GF-D8 (cell line): ENCODE results near the gene RBM34.
A peak's percentile ranks its signal among the peaks of the same experiment; 100 is the strongest.
"Not testable (repeated sequence)": the region's sequence is repeated elsewhere in the genome, so short reads cannot be mapped to it uniquely, and the experiment has no call there.

Source experiments
- DNase-seq: peaks from one replicate; lab custom pipeline; 2025; lab: John Stamatoyannopoulos, UW

Gene RBM34

GRCh38 chr1:235112297-235113182 lies 48.5 kb downstream of the RBM34 start:
- DNase-seq: no peak

- DNase-seq: no peak
Observed at GRCh38 chr1:235111107-235111506, 49.9 kb downstream of the RBM34 start.

- no peak for DNase-seq
Observed at GRCh38 chr1:235108876-235109275, 52.2 kb downstream of the RBM34 start.

GRCh38 chr1:235108185-235108593 lies 52.9 kb downstream of the RBM34 start:
- DNase-seq: no peak

GRCh38 chr1:235107368-235108184 lies 53.5 kb downstream of the RBM34 start:
- no peak for DNase-seq

- DNase-seq: no peak
Observed at GRCh38 chr1:235106457-235106856, 54.6 kb downstream of the RBM34 start.

- no peak for DNase-seq
Observed at GRCh38 chr1:235105051-235106043, 55.7 kb downstream of the RBM34 start.

- no peak for DNase-seq
Observed at GRCh38 chr1:235102993-235103411, 58.0 kb downstream of the RBM34 start.

- DNase-seq: no peak
Observed at GRCh38 chr1:235102259-235102582, 58.8 kb downstream of the RBM34 start.

- DNase-seq: no peak
Observed at GRCh38 chr1:235101558-235102258, 59.3 kb downstream of the RBM34 start.

GRCh38 chr1:235100194-235100772 lies 60.8 kb downstream of the RBM34 start:
- DNase-seq: no peak

GRCh38 chr1:235098991-235099390 lies 62.1 kb downstream of the RBM34 start:
- DNase-seq: no peak

GRCh38 chr1:235098547-235098946 lies 62.5 kb downstream of the RBM34 start:
- DNase-seq: no peak

- DNase-seq: not testable (repeated sequence)
Observed at GRCh38 chr1:235097501-235097900, 63.5 kb downstream of the RBM34 start.

GRCh38 chr1:235095938-235096562 lies 65.0 kb downstream of the RBM34 start:
- no peak for DNase-seq

GRCh38 chr1:235093696-235094592 lies 67.1 kb downstream of the RBM34 start:
- peak; percentile 14 for DNase-seq

GRCh38 chr1:235093013-235093695 lies 67.9 kb downstream of the RBM34 start:
- peak; percentile 16 for DNase-seq

GRCh38 chr1:235092415-235092814 lies 68.6 kb downstream of the RBM34 start:
- not testable (repeated sequence) for DNase-seq

- not testable (repeated sequence) for DNase-seq
Observed at GRCh38 chr1:235092045-235092406, 69.0 kb downstream of the RBM34 start.
